EH (cell line): ENCODE measurements around the gene B4GALNT4.
"Not testable (repeated sequence)": the region's sequence is repeated elsewhere in the genome, so short reads cannot be mapped to it uniquely, and the experiment has no call there.

ENCODE experiments used
- DNase-seq: peaks from one replicate; pipeline ENCODE4 v3.0.0-alpha.2; 2015; ENCODE audit warnings: low read depth

Gene B4GALNT4

DNA sequence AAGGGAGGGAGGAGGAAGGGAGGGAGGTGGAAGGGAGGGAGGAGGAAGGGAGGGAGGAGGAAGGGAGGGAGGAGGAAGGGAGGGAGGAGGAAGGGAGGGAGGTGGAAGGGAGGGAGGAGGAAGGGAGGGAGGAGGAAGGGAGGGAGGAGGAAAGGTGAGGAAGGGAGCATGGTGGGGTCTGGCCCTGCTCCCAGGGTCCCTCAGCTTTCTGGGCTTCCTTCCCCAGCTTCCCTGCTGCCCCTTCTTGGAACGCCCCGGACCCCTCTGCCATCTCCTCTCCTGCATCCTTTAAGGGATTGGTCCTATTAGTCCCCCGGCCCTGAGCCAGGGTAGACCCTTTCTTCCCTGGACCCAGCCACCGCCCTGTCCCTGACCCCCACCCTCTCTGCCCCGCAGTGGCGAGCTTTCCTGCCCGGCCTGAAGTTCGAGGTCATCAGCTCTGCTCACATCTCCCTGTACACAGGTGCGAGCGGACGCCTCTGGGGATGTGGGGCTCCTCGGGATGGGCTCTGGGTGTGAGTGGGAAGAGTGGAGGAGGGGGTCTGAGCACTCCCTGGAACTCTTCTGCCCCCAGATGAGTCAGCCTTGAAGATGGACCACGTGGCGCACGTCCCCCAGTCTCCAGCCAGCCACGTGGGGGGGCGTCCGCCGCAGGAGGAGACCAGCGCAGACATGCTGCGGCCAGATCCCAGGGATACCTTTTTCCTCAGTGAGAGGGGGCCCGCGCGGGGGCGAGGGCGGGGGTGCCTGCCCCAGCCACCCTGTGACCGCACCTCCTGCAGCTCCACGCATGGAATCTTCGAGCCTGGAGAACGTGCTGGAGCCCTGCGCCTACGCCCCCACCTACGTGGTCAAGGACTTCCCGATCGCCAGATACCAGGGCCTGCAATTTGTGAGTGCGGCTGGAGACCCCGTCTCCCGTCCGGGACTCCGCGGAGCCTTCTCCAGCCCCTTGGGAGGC lies 6.0 kb downstream of the B4GALNT4 start:
- no peak for DNase-seq

DNA sequence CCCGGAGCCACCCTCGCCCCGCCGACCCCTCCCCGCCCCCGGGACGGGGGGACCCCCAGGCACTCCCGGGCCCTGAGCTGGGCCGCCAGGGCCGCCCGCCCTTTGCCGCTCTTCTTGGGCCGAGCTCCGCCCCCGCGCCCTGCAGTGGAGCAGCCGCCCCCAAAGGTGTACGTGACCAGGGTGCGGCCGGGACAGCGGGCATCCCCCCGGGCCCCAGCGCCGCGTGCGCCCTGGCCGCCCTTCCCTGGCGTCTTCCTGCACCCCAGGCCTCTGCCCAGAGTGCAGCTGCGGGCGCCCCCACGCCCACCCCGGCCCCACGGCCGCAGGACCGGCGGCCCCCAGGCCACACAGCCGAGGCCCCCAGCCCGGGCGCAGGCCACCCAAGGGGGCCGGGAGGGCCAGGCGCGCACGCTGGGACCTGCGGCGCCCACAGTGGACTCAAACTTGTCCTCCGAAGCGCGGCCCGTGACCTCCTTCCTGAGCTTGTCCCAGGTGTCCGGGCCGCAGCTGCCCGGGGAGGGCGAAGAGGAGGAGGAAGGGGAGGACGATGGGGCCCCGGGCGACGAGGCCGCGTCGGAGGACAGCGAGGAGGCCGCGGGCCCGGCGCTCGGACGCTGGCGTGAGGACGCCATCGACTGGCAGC lies 7.4 kb downstream of the B4GALNT4 start:
- no peak for DNase-seq

DNA sequence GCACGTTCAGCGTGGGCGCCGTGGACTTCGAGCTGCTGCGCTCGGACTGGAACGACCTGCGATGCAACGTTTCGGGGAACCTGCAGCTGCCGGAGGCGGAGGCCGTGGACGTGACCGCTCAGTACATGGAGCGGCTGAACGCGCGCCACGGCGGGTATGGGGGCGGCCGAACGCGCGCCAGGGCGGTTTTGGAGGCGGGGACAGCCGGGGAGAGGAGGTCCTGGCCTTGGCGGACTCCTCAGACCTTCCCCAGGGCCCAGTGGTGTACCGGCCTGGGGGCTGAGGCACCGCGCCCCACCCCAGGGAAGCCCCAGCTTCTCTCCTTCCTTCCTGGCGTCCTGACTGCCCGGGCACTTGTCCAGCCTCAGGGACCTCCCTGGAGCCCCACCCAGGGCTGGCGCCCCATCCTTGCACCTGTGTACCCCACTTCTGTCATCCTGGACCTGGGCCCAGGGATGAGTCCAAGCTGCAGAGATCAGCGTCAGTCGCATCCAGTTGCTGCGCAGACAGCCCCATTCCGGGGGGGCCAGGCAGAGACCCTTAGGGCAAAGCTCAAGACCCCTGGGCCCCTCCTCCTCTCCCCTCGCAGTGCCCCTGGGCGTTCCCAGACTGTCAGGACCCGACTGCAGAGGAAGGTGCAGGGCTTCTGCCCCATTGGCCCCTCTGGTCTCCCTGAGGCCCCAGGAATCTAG lies 8.0 kb downstream of the B4GALNT4 start:
- no peak for DNase-seq

DNA sequence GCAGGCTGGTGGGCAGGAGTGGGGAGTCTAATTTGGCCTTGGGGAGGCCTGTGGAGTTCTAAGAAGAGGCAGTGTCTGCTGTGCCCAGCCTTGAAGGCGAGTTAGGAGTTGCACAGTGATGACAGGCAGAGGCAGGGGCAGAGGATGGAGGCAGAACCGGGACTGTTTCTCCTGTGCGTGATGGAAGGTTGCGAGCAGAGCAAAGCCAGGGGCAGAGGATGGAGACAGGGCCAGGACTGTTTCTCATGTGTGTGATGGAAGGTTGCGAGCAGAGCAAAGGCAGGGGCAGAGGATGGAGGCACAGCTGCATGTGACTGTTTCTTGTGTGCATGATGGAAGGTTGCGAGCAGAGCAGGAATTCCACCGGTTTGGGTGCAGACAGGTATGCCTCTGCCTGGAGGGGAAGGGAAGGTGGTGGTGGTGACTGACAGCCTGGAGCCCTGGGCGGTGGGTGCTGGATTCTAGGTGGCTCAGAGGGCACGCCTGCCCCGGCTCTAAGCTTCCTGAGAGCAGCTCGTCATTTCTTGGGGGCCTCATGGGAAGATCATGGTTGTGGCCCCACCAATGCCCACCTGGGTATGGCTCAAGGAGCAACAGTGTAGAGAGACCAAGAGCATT lies 8.7 kb downstream of the B4GALNT4 start:
- no peak for DNase-seq

DNA sequence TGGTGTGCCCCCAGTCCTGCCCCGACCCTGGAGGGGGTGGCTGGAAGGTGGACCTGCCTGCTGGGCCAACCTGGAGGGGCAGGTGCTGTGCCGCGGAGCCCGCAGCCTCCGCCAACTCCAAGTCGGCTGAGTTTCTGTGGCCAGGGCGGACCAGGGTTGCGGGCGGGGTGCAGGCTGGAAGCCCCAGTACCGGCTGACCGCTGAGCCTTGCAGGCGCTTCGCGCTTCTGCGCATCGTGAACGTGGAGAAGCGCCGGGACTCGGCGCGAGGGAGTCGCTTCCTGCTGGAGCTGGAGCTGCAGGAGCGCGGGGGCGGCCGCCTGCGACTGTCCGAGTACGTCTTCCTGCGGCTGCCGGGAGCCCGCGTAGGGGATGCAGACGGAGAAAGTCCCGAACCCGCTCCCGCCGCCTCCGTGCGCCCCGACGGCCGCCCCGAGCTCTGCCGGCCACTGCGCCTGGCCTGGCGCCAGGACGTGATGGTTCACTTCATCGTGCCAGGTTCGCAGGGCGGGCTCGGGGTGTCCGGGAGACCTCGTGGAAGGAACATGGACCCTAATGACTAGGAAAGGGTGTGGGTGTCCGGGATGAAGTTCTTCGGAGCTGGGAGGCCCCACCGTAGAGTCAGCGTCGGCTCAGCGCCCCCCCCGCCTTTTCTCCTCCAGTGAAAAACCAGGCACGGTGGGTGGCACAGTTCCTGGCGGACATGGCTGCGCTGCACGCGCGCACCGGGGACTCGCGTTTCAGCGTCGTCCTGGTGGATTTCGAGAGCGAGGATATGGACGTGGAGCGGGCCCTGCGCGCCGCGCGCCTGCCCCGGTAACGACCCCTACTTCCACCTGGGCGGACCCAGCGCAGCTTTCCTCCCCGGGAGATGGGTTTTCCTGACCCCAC lies 10.2 kb downstream of the B4GALNT4 start:
- no peak for DNase-seq

DNA sequence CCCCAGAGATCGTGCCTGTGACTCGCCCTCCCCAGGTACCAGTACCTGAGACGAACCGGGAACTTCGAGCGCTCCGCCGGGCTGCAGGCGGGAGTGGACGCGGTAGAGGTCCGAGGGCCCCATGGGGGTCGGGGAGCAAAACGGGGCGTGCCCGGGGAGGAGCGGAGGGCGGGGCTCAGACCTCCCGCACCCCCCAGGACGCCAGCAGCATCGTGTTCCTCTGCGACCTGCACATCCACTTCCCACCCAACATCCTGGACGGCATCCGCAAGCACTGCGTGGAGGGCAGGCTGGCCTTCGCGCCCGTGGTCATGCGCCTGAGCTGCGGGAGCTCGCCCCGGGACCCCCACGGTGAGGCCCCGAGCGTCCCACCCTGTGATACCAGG lies 10.8 kb downstream of the B4GALNT4 start:
- DNase-seq, result no peak

DNA sequence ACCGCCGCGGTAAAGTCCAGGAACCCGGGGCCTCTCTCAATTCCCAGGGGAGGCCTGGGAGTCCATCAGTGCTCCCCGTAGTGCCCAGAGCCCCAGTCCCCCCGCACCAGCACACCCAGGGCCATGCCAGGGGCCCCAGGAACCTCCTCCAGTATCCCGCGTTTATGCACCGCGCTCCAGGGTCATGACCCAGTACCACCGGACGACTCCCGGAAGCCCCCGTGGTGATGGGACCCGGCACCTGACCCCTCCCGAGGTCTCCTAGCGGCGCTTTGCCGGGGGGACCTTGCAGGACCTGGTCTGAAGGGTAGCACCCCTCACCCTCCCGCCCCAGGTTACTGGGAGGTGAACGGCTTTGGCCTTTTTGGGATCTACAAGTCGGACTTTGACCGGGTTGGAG lies 11.2 kb downstream of the B4GALNT4 start:
- DNase-seq, result no peak

DNA sequence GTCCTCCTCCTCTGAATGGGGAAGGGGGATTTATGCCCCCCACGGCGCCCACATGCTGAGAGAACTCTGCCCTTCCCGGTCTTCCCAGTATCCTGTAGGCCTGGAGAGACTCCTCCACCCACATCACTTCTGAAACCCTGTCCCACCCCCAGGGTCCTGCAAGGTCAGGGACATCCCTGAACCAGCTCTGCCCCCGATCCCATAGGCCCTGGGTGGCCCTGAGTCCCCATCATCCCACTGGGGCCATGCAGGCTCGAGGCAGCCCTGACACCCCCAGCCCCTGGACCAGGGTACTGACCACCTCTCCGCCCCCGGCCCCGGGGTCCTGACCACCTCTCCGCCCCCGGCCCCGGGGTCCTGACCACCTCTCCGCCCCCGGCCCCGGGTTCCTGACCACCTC lies 11.7 kb downstream of the B4GALNT4 start:
- no peak for DNase-seq

DNA sequence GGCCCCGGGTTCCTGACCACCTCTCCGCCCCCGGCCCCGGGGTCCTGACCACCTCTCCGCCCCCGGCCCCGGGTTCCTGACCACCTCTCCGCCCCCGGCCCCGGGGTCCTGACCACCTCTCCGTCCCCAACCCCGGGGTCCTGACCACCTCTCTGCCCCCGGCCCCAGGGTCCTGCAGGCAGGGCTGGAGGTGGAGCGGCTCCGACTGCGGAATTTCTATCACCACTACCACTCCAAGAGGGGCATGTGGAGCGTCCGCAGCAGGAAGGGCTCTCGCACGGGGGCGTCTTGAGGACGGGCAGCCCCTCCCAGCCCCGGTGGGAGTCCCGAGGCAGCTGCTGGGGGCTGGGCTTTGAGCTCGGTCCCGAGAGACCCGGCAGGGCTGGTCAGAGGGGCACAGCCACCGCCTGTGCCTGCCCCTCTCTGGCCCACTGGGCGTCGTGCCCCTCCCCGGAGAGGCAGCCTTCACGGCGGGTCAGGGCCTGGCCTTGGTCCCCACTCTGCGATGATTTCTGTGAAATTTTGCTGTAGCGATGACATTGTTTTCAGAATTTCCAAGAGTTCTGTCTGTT lies 12.3 kb downstream of the B4GALNT4 start:
- no peak for DNase-seq

DNA sequence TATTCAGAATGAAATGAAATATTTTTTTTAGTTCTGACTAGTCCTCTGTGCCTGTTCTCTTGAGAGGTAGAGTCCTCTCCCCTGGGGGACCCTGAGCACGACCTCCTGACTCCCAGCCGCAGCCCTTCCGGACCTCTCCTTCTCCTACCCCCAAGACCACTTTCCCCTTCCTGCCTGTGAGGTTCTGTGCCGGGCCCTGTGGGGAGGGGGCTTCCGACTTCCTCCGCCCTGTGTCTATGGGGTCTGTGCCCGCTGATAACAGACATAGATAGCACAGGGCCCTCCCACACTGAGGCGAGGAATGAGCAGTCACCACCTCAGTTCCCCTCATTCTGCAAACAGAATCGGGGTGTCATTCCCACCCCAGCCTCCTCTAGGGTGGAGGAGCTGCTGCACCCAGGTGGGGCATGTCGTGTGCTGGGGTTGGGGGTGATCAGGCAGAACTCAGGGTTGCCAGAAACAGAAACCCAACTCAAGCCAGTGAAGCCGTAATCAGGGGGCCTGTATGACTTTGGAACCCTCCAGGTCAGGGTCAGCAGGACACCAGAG lies 12.9 kb downstream of the B4GALNT4 start:
- no peak for DNase-seq

DNA sequence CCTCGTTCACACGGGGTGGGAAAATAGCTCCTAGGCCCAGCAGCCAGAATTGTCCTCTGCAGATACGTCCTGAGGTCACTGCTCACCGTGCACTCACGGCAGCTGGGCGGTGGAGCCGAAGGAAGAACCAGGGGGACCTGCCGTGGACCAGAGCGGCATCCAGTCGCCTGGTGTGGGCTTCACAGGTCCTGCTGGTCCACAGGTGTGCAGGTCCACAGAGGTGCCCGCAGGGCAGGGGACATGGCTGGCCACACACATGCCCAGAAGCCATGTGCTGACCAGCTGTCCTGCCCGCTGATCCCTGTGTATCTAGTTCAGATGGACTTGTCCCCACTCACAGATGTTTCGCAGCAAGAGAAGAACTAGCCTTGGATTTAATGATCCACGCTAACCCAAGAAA lies 14.1 kb downstream of the B4GALNT4 start:
- no peak for DNase-seq

DNA sequence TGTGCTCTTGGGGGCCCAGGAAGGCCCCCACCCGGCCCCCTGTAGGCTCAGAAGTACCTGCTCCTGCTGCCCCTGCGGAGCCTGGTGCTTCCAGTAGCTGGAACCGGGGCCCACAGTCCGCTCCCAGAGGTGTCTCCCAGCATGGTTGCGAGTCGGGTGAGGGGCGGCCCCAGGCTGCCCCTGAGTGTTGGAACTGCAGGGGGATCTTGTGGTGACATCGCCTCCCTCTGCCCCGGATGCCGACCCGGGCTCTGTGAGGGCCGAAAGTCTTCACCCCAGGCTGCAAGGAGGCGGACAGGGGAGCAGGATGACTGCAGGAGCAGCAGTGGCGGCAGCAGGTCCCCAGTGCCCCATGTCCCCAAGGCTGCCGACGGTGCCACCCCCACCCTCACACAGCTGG lies 15.2 kb downstream of the B4GALNT4 start:
- no peak for DNase-seq

DNA sequence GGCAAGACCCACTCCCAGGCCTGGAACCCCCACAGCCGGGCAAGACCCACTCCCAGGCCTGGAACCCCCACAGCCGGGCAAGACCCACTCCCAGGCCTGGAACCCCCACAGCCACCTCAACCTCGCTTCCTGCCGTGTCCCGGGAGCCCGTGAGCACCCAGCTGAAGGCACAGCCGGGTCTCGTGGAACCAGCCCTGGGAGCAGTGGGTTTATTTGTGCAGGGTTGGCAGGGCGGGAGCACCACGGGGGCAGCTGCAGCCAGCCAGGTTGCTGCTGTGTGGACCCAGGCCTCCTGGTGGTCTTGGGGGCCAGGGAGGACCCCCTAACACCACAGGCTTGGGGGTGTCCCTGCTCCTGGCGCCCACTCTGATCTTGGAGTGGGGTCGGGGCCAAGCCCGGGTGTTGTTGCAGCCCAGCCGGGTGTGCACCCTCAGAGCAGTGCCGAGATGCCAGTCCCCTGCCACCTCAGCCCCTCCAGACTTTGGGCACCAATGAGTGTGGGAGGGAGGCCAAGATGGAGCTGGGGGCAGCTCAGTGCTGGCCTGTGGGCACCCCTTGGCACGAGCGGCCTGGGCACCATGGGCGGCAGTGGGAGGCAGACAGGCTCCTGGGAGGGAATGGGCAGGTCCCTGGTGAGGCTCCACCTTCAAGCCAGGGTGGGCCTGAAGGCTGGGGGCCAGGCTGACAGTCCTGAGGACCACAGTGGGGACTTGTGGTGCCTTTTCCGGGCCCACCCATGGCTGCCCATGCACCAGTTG lies 16.5 kb downstream of the B4GALNT4 start:
- DNase-seq, result no peak

DNA sequence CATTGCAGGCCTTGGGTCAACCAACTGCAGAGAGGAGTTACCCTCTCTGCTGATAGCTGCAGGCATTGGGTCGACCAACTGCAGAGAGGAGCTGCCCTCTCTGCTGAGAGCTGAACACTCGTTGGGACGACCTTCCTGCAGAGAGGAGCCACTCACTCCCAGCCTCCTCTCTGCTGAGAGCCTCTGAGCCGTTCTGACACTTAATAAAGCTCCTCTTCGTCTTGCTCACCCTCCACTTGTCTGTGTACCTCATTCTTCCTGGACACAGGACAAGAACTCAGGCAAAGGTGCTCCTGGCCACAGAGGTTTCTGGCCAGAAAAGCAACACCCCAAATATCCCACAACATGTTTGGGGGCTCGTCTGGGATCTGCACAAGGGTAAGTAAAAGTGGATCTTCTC lies 17.2 kb downstream of the B4GALNT4 start:
- no peak for DNase-seq

DNA sequence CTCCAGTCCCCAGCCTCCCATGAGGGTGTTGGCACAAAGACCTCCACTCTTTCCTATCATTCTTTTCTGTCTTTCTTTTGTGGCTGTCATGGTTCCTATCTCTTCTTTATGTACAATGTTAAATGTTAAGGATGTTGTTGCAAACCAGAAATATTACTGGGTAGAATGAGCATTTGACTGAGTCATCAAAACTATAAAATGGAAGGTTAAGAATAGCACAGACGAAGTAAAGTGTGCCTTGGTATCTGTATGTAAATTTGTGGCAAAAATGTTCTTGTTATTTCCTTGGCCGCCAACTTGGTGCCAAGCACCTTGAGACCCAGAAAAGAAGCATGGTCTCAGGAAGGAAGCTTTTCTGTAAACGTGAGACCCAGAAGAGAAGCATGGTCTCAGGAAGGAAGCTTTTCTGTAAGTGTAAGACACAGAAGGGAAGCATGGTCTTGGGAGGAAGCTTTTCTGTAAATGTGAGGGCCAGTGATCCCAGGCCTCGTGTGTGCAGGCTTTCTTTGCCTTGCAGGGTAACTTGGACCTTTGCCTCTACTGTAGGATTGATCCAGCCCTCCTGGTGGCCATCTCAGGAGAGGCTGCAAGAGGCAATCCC lies 18.0 kb downstream of the B4GALNT4 start:
- DNase-seq, result peak; percentile 50

DNA sequence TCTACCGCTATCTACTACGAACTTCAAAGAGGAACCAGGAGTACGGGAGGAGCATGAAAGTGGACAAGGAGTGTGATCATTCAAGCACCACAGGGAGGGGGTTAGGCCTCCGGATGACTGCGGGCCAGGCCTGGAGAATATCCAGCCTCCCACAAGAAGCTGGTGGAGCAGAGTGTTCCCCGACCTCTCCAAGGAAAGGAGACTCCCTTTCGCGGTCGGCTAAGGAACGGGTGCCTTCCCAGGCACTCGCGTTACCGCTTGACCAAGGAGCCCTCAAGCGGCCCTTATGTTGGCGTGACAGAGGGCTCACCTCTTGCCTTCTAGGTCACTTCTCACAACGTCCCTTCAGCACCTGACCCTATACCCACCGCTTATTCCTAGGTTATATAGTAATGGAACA lies 20.1 kb downstream of the B4GALNT4 start:
- DNase-seq, result not testable (repeated sequence)

DNA sequence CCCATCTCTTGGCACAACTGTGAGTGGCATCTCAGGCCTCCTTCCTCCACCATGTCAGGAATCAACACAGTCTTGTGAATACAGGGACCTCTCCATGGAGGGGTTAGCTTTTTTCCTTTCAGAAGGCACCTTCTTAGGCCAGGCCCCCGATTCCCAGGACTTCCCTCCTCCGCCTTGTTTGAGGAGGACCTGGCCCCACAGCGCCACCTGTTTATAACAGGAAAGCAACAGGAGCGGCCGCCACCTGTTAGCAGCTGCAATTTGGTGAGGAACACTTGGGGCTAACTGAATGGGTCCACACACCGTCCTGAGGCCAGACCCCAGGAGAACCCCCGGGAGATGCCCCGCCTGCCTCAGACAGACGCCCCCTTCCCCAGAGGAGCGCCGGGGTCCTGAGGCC lies 20.9 kb downstream of the B4GALNT4 start:
- no peak for DNase-seq

DNA sequence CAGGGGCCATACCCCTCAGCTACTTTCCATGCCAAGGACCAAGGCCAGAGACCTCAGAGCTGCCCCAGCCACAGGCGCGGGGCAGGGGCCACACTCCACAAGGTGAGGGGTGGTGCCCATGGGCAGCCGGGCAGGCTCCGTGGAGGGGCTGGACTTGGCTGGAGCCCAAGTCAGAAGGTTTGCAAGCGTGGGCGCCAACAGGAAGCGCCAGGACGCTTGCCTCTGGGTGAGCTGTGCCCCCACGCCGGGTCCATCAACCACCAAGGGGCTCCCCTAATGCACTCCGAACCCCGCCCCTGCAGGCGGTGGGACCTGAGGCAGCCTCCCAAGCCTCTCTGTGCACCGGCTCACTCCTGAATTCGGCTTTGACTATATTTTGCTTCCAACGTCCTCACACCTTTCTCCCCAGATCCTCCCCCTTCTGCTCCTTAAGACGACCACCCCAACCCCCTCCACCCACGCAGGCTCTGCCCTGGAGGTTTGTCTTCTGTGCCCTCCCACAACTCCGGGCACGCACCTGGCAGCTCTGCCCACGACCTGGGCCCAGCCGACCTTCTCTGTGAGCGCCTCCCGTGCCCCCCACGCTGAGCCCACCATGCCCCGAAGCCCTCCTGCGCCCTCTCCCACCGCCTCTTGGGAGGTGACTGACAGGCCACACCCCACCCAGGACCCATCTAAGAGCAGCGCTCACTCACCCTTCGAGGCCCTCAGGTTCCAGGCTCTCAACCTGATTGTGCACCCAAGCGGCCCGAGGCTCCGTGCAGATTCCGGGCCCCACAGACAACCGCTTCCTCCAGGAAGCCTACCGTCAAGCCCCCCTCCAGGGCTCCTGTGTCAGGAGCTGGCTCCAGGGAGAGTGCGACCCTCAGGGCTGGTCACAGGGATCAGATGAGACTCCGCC lies 22.1 kb downstream of the B4GALNT4 start:
- DNase-seq, result no peak
